ENCODE results near the gene RPL13A. TPM values are rescaled to one million over a fixed set of nuclear protein-coding genes. Genes with fewer than 3 reads are reported as not detected.

RPL13A gene
- total and polyA plus RNA-seq, 12 donors, result 1,171 to 2,740 (median 1,355) TPM

DNA sequence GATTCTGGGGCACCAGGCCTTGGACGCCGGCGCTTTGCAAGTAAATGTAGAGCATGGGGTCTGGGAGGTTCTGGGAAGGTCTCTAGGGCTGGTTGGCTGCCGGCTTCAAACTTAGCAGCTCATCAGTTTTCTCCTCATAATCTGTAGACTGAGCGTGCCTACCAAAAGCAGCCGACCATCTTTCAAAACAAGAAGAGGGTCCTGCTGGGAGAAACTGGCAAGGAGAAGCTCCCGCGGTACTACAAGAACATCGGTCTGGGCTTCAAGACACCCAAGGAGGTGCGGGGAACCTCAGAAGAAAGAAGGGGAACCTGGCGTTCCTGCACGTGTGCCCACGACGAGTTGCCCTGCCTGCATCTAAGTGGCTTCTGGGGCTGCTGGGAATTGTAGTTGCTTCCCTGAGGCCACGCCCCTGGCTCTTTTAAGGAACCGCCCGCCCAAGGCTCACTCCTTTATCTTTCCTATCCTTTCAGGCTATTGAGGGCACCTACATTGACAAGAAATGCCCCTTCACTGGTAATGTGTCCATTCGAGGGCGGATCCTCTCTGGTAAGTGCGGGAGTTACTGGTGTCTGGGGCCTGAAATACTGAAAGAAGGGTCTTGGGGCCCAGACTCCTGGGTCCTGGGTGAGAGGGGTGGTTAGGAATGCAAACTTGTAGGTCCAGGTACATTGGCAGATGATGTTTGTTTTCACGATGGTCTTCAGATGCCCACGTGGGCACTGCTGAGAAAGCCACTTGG, 9.8 kb downstream of the RPL13A start:
- intact Hi-C loops (cut with DNase I), result loop anchor here in 3 of 10 donors (5.0 kb wide), 3 partner anchors 75 to 380 kb away; partner anchors contain the start of genes AKT1S1 (in 1 of the 3), PRMT1 (in 1 of the 3) and TBC1D17 (in 1 of the 3)
- H3K9me3 ChIP-seq, result no peaks in the 10 kb centered on the region
- DNase-seq, result peak; percentile 32 to 56
- peak overlapping the region; percentile 63 to 97 (median 82) for H3K4me3 ChIP-seq
- no peak for ATAC-seq
- peak overlapping the region; percentile 87 to 99 (median 92) for H3K27ac ChIP-seq
- WGBS, 2 donors, result 22 to 29% methylated on average over 22 of the region's 22 CpGs
- H3K36me3 ChIP-seq, result peaks cover 0 to 44% (median 38%) of the 10 kb centered on the region in 9 donors
- H3K27me3 ChIP-seq, result no peaks in the 10 kb centered on the region
- peaks cover 11 to 61% (median 49%) of the 10 kb centered on the region in 9 donors for H3K4me1 ChIP-seq
- TF ChIP-seq, protein P1, sequence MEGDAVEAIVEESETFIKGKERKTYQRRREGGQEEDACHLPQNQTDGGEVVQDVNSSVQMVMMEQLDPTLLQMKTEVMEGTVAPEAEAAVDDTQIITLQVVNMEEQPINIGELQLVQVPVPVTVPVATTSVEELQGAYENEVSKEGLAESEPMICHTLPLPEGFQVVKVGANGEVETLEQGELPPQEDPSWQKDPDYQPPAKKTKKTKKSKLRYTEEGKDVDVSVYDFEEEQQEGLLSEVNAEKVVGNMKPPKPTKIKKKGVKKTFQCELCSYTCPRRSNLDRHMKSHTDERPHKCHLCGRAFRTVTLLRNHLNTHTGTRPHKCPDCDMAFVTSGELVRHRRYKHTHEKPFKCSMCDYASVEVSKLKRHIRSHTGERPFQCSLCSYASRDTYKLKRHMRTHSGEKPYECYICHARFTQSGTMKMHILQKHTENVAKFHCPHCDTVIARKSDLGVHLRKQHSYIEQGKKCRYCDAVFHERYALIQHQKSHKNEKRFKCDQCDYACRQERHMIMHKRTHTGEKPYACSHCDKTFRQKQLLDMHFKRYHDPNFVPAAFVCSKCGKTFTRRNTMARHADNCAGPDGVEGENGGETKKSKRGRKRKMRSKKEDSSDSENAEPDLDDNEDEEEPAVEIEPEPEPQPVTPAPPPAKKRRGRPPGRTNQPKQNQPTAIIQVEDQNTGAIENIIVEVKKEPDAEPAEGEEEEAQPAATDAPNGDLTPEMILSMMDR (IDR thresholded peaks at IDR 0.05), result no peak

DNA sequence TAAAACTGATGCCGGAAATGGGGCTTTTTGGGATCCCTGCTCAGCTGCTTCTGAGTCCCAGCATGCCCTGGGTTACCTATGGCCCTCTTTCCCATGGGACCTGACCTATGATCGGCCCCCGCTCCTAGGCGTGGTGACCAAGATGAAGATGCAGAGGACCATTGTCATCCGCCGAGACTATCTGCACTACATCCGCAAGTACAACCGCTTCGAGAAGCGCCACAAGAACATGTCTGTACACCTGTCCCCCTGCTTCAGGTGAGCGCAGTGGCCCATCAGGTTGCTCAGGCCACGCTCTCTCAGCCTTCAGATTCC, 10.3 kb downstream of the RPL13A start:
- intact Hi-C loops (cut with DNase I), result loop anchor here in 3 of 10 donors (5.0 kb wide), 3 partner anchors 75 to 380 kb away; partner anchors contain the start of genes AKT1S1 (in 1 of the 3), PRMT1 (in 1 of the 3) and TBC1D17 (in 1 of the 3)
- peak overlapping the region in 7 of 10 donors; percentile 63 to 97 (median 83) for H3K4me3 ChIP-seq
- no peaks in the 10 kb centered on the region for H3K27me3 ChIP-seq
- H3K9me3 ChIP-seq, result no peaks in the 10 kb centered on the region
- ATAC-seq (no peak), DNase-seq (no peak)
- H3K36me3 ChIP-seq, result peaks cover 0 to 39% (median 33%) of the 10 kb centered on the region in 9 donors
- TF ChIP-seq, protein P1 (IDR thresholded peaks at IDR 0.05), result no peak
- peaks cover 11 to 61% (median 49%) of the 10 kb centered on the region in 9 donors for H3K4me1 ChIP-seq
- peak overlapping the region in 2 of 10 donors; percentile 95 to 99 for H3K27ac ChIP-seq
- 91 to 94% methylated on average over 12 of the region's 12 CpGs for WGBS, 2 donors

DNA sequence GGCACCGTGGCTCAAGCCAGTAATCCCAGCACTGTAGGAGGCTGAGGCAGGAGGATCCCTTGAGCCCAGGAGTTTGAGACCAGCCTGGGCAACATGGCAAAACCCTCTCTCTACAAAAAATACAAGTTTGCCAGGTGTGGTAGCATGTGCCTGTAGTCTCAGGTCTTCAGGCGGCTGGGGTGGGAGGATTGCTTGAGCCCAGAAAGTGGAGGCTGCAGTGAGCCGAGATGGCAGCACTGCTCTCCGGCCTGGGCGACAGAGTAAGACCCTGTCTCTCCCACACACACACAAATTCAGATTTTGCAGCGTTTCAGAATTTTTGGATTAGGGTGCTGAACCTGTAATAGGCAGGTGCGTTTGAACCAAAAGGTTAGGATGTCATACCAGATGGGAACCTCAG, 11.1 kb downstream of the RPL13A start:
- intact Hi-C loops (cut with DNase I), result loop anchor here in 3 of 10 donors (5.0 kb wide), 3 partner anchors 74 to 379 kb away; partner anchors contain the start of genes AKT1S1 (in 1 of the 3), PRMT1 (in 1 of the 3) and TBC1D17 (in 1 of the 3)
- peaks cover 0 to 32% (median 29%) of the 10 kb centered on the region in 9 donors for H3K36me3 ChIP-seq
- no peak for DNase-seq
- no peak for ATAC-seq
- TF ChIP-seq, protein P1 (IDR thresholded peaks at IDR 0.05), result no peak
- H3K4me1 ChIP-seq, result peaks cover 14 to 65% (median 54%) of the 10 kb centered on the region in 9 donors
- 81 to 90% methylated on average over 7 of the region's 7 CpGs for WGBS, 2 donors
- H3K4me3 ChIP-seq, result peak overlapping the region in 2 of 10 donors; percentile 3 to 97
- H3K9me3 ChIP-seq, result no peaks in the 10 kb centered on the region
- no peaks in the 10 kb centered on the region for H3K27me3 ChIP-seq
- H3K27ac ChIP-seq, result peak overlapping the region in 3 of 10 donors; percentile 21 to 99 (median 88)

DNA sequence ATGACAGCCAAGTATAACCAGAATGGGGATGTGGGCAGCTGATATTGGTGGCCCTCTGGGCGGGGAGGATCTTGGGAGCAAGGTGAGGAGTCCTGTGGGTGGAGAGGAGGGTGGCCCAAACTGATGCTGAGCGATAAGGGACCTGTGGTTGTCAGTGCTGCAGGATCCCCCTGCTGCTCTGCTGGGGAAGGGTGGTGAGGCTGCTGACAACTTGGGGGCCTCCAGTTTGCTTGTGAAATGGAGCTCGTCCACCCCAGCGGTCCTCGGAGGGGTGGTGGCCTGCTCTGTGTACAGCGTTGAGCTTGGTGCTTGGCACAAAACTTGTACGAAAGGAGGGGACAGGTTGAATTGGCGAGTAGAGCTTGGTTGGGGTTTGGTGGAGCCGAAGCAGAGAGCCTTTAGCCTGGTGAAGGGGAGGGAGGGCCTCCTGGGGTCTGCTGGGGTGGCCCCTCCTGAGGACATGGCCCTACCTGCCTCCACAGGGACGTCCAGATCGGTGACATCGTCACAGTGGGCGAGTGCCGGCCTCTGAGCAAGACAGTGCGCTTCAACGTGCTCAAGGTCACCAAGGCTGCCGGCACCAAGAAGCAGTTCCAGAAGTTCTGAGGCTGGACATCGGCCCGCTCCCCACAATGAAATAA, 11.7 kb downstream of the RPL13A start:
- 65 to 70% methylated on average over 19 of the region's 19 CpGs for WGBS, 2 donors
- intact Hi-C loops (cut with DNase I), result loop anchor here in 3 of 10 donors (5.0 kb wide), 3 partner anchors 73 to 378 kb away; partner anchors contain the start of genes AKT1S1 (in 1 of the 3), PRMT1 (in 1 of the 3) and TBC1D17 (in 1 of the 3)
- no peak for DNase-seq

More for the DNA sequence above, 11.7 kb downstream of the RPL13A start:
- Histone ChIP-seq H3K27me3 (no peaks in the 10 kb centered on the region), H3K4me1 (peaks cover 14 to 67% (median 56%) of the 10 kb centered on the region in 9 donors), H3K36me3 (peaks cover 0 to 32% (median 29%) of the 10 kb centered on the region in 9 donors), H3K9me3 (no peaks in the 10 kb centered on the region), H3K4me3 (peak overlapping the region in 7 of 10 donors; percentile 2 to 97 (median 50)), H3K27ac (peak overlapping the region in 7 of 10 donors; percentile 82 to 99 (median 88))
- no peak for ATAC-seq
- TF ChIP-seq, protein P1 (IDR thresholded peaks at IDR 0.05), result no peak
